Measurements from ENCODE around the gene ZNF771.
"Not testable (repeated sequence)": the region's sequence is repeated elsewhere in the genome, so short reads cannot be mapped to it uniquely, and the experiment has no call there.

ZNF771 gene

GRCh38 chr16:30430428-30430970, 23.1 kb downstream of the ZNF771 start:
- no peak overlapping the region for H3K4me3 Mint-ChIP-seq
- peaks cover 12% of the 10 kb centered on the region for H3K36me3 Mint-ChIP-seq
- H3K9me3 Mint-ChIP-seq = no peaks in the 10 kb centered on the region
- H3K4me1 Mint-ChIP-seq = peaks cover 30% of the 10 kb centered on the region
- H3K27me3 Mint-ChIP-seq = no peaks in the 10 kb centered on the region
- H3K27ac Mint-ChIP-seq = no peak overlapping the region

GRCh38 chr16:30434852-30435251, 27.4 kb downstream of the ZNF771 start:
- peaks cover 15% of the 10 kb centered on the region for H3K4me1 Mint-ChIP-seq
- H3K4me3 Mint-ChIP-seq = no peak overlapping the region
- peak overlapping the region; percentile 64 for H3K27ac Mint-ChIP-seq
- no peaks in the 10 kb centered on the region for H3K27me3 Mint-ChIP-seq
- H3K36me3 Mint-ChIP-seq = no peaks in the 10 kb centered on the region
- H3K9me3 Mint-ChIP-seq = no peaks in the 10 kb centered on the region

- H3K27me3 Mint-ChIP-seq = no peaks in the 10 kb centered on the region
- H3K9me3 Mint-ChIP-seq = no peaks in the 10 kb centered on the region
- peaks cover 15% of the 10 kb centered on the region for H3K4me1 Mint-ChIP-seq
- H3K27ac Mint-ChIP-seq = no peak overlapping the region
- no peaks in the 10 kb centered on the region for H3K36me3 Mint-ChIP-seq
- no peak overlapping the region for H3K4me3 Mint-ChIP-seq
Observed at GRCh38 chr16:30437511-30438046, 30.2 kb downstream of the ZNF771 start.

GRCh38 chr16:30438835-30439234, 31.4 kb downstream of the ZNF771 start:
- Mint-ChIP-seq H3K27ac (no peak overlapping the region), H3K4me3 (no peak overlapping the region), H3K9me3 (no peaks in the 10 kb centered on the region), H3K27me3 (no peaks in the 10 kb centered on the region), H3K36me3 (peaks cover 6% of the 10 kb centered on the region), H3K4me1 (peaks cover 21% of the 10 kb centered on the region)

- Mint-ChIP-seq H3K9me3 (no peaks in the 10 kb centered on the region), H3K27ac (no peak overlapping the region), H3K4me1 (peaks cover 22% of the 10 kb centered on the region), H3K27me3 (no peaks in the 10 kb centered on the region), H3K36me3 (peaks cover 9% of the 10 kb centered on the region), H3K4me3 (no peak overlapping the region)
Observed at GRCh38 chr16:30439720-30440348, 32.4 kb downstream of the ZNF771 start.

- H3K27me3 Mint-ChIP-seq = no peaks in the 10 kb centered on the region
- H3K27ac Mint-ChIP-seq = no peak overlapping the region
- H3K4me1 Mint-ChIP-seq = peaks cover 32% of the 10 kb centered on the region
- H3K36me3 Mint-ChIP-seq = peaks cover 13% of the 10 kb centered on the region
- H3K9me3 Mint-ChIP-seq = no peaks in the 10 kb centered on the region
- H3K4me3 Mint-ChIP-seq = peak overlapping the region; percentile 93
Observed at GRCh38 chr16:30443631-30444030, 36.2 kb downstream of the ZNF771 start.

- H3K4me1 Mint-ChIP-seq = peaks cover 33% of the 10 kb centered on the region
- peaks cover 13% of the 10 kb centered on the region for H3K36me3 Mint-ChIP-seq
- peak overlapping the region; percentile 88 for H3K27ac Mint-ChIP-seq
- no peaks in the 10 kb centered on the region for H3K27me3 Mint-ChIP-seq
- H3K9me3 Mint-ChIP-seq = no peaks in the 10 kb centered on the region
- H3K4me3 Mint-ChIP-seq = peak overlapping the region; percentile 93
Observed at GRCh38 chr16:30444231-30445148, 37.1 kb downstream of the ZNF771 start.

- peaks cover 37% of the 10 kb centered on the region for H3K4me1 Mint-ChIP-seq
Observed at GRCh38 chr16:30445149-30445407, 37.7 kb downstream of the ZNF771 start.

GRCh38 chr16:30445408-30446202, 38.2 kb downstream of the ZNF771 start, which contains the start of gene SEPHS2:
Gene SEPHS2, minus strand, starts transcription at chr16:30445874. Its CDS starts 147 bp downstream, at chr16:30445727.
- peaks cover 43% of the 10 kb centered on the region for H3K4me1 Mint-ChIP-seq
- H3K9me3 Mint-ChIP-seq = no peaks in the 10 kb centered on the region
- H3K27me3 Mint-ChIP-seq = no peaks in the 10 kb centered on the region
- peak within 1 kb of the TSS; percentile 99 for H3K27ac Mint-ChIP-seq
- peak within 1 kb of the TSS; percentile 93 for H3K4me3 Mint-ChIP-seq
- H3K36me3 Mint-ChIP-seq = peaks cover 13% of the 10 kb centered on the region

More at GRCh38 chr16:30445149-30445407, 37.7 kb downstream of the ZNF771 start:
- Mint-ChIP-seq H3K36me3 (peaks cover 13% of the 10 kb centered on the region), H3K4me3 (peak overlapping the region; percentile 93), H3K27ac (peak overlapping the region; percentile 88), H3K9me3 (no peaks in the 10 kb centered on the region), H3K27me3 (no peaks in the 10 kb centered on the region)

- H3K27me3 Mint-ChIP-seq = no peaks in the 10 kb centered on the region
- H3K36me3 Mint-ChIP-seq = peaks cover 13% of the 10 kb centered on the region
- H3K4me1 Mint-ChIP-seq = peaks cover 49% of the 10 kb centered on the region
- H3K9me3 Mint-ChIP-seq = no peaks in the 10 kb centered on the region
- H3K27ac Mint-ChIP-seq = peak overlapping the region; percentile 99
- H3K4me3 Mint-ChIP-seq = peak overlapping the region; percentile 93
Observed at GRCh38 chr16:30446203-30446595, 38.8 kb downstream of the ZNF771 start.

- H3K4me3 Mint-ChIP-seq = peak overlapping the region; percentile 26
- peaks cover 13% of the 10 kb centered on the region for H3K36me3 Mint-ChIP-seq
- peaks cover 54% of the 10 kb centered on the region for H3K4me1 Mint-ChIP-seq
- H3K27ac Mint-ChIP-seq = peak overlapping the region; percentile 70
- no peaks in the 10 kb centered on the region for H3K27me3 Mint-ChIP-seq
- H3K9me3 Mint-ChIP-seq = no peaks in the 10 kb centered on the region
Observed at GRCh38 chr16:30447512-30448226, 40.3 kb downstream of the ZNF771 start.

GRCh38 chr16:30449116-30449435, 41.7 kb downstream of the ZNF771 start:
- H3K27me3 Mint-ChIP-seq = no peaks in the 10 kb centered on the region
- no peaks in the 10 kb centered on the region for H3K9me3 Mint-ChIP-seq
- H3K36me3 Mint-ChIP-seq = peaks cover 5% of the 10 kb centered on the region
- no peak overlapping the region for H3K4me3 Mint-ChIP-seq
- peaks cover 49% of the 10 kb centered on the region for H3K4me1 Mint-ChIP-seq
- H3K27ac Mint-ChIP-seq = no peak overlapping the region

- H3K27ac Mint-ChIP-seq = peak overlapping the region; percentile 68
- H3K4me3 Mint-ChIP-seq = not testable (repeated sequence)
Observed at GRCh38 chr16:30452709-30453580, 45.5 kb downstream of the ZNF771 start.

GRCh38 chr16:30456302-30456701, 48.9 kb downstream of the ZNF771 start:
- peaks cover 55% of the 10 kb centered on the region for H3K4me1 Mint-ChIP-seq
- peak overlapping the region; percentile 60 for H3K27ac Mint-ChIP-seq
- no peaks in the 10 kb centered on the region for H3K9me3 Mint-ChIP-seq
- no peaks in the 10 kb centered on the region for H3K27me3 Mint-ChIP-seq
- no peak overlapping the region for H3K4me3 Mint-ChIP-seq
- no peaks in the 10 kb centered on the region for H3K36me3 Mint-ChIP-seq

More at GRCh38 chr16:30452709-30453580, 45.5 kb downstream of the ZNF771 start:
- not testable (repeated sequence) for H3K27me3 Mint-ChIP-seq, H3K36me3 Mint-ChIP-seq, H3K9me3 Mint-ChIP-seq
- H3K4me1 Mint-ChIP-seq = peaks cover 54% of the 10 kb centered on the region

Data from activated naive CD4-positive, alpha-beta T cell treated with anti-CD3 and anti-CD28 coated beads, Interleukin-2, amount 50 U/mL, for 24 hours (primary cell).